IMR-90 (cell line): ENCODE data around the gene FAM20C. TPM values are rescaled to one million over a fixed set of nuclear protein-coding genes. Genes with fewer than 3 reads are reported as not detected.

Experiments
- ATAC-seq: fragments of 200-7000 bp; cut with Tn5 transposase; 2 replicates; pipeline ENCODE4 v1.9.1; 2020; ENCODE audit warnings: low read depth, mild to moderate bottlenecking, moderate library complexity
- BruUV-seq: library from RNA; stranded (reverse); fragments of 400-500 nt; replicated peaks from 2 replicates; lab custom pipeline; 2021; lab: Mats Ljungman, UMichigan
- CTCF ChIA-PET: fragments of 300-600 bp; formaldehyde crosslinking; extraction: SDS; loops from one replicate; lab custom pipeline; 2021; ENCODE audit warnings: antibody characterized with exemption; lab: Yijun Ruan, JAX
- POLR2A ChIA-PET: fragments of 300-600 bp; sonication (Branson Sonifier 250); formaldehyde crosslinking; loops from one replicate; lab custom pipeline; 2022; ENCODE audit warnings: antibody characterized with exemption; ENCODE audit not compliant: unreplicated experiment; lab: Charles Lee
- DNase-seq: peaks from one replicate; pipeline ENCODE4 v3.0.0; 2013
- H2AFZ ChIP-seq: replicated peaks from 2 replicates; pipeline ENCODE3; 2013; ENCODE audit warnings: low read length, mild to moderate bottlenecking; ENCODE audit not compliant: poor library complexity
- H2AK5ac ChIP-seq: 2 replicates; pipeline ENCODE4 v1.6.1; 2013; ENCODE audit warnings: low read depth, low read length, inconsistent platforms
- H2AK9ac ChIP-seq: replicated peaks from 2 replicates; pipeline ENCODE3; 2013; ENCODE audit warnings: mild to moderate bottlenecking, low read depth, low read length, moderate library complexity; ENCODE audit not compliant: poor library complexity
- H2BK120ac ChIP-seq: 2 replicates; pipeline ENCODE4 v1.6.1; 2013; ENCODE audit warnings: low read depth, low read length, inconsistent platforms
- H2BK15ac ChIP-seq: 3 replicates; pipeline ENCODE4 v1.6.1; 2013; ENCODE audit warnings: low read depth, low read length, inconsistent platforms
- H2BK20ac ChIP-seq: 2 replicates; pipeline ENCODE4 v1.6.1; 2013; ENCODE audit warnings: low read depth, mild to moderate bottlenecking, inconsistent platforms, low read length, moderate library complexity
- H2BK5ac ChIP-seq: 2 replicates; pipeline ENCODE4 v1.6.1; 2013; ENCODE audit warnings: mild to moderate bottlenecking, low read depth, low read length, inconsistent platforms; ENCODE audit not compliant: poor library complexity, severe bottlenecking
- H3K14ac ChIP-seq: replicated peaks from 2 replicates; pipeline ENCODE4 v1.6.1; 2013; ENCODE audit warnings: low read depth, low read length, inconsistent platforms
- H3K18ac ChIP-seq: 2 replicates; pipeline ENCODE4 v1.6.1; 2013; ENCODE audit warnings: low read depth, low read length, control low read depth
- H3K23ac ChIP-seq: 2 replicates; pipeline ENCODE4 v1.6.1; 2013; ENCODE audit warnings: low read depth, low read length, inconsistent platforms
- H3K27ac ChIP-seq: 2 replicates; pipeline ENCODE4 v1.5.1; 2013; ENCODE audit warnings: mild to moderate bottlenecking, control low read depth, low read length; ENCODE audit not compliant: insufficient read depth
- H3K27me3 ChIP-seq: 2 replicates; pipeline ENCODE4 v1.6.1; 2013; ENCODE audit warnings: low read length; ENCODE audit not compliant: control insufficient read depth, insufficient read depth
- H3K36me3 ChIP-seq: 2 replicates; pipeline ENCODE4 v1.6.1; 2013; ENCODE audit warnings: low read length, mixed read lengths; ENCODE audit not compliant: control insufficient read depth, insufficient read depth
- H3K4ac ChIP-seq: 2 replicates; pipeline ENCODE4 v1.6.1; 2013; ENCODE audit warnings: low read depth, low read length, inconsistent platforms
- H3K4me1 ChIP-seq: 2 replicates; pipeline ENCODE4 v1.6.1; 2013; ENCODE audit warnings: low read length, mixed read lengths; ENCODE audit not compliant: control insufficient read depth, insufficient read depth
- H3K4me2 ChIP-seq: 2 replicates; pipeline ENCODE4 v1.6.1; 2013; ENCODE audit warnings: low read depth, mild to moderate bottlenecking, control low read depth, low read length, moderate library complexity
- H3K4me3 ChIP-seq: 2 replicates; pipeline ENCODE4 v1.5.1; 2013; ENCODE audit warnings: low read depth, mild to moderate bottlenecking, control low read depth, low read length, moderate library complexity; ENCODE audit not compliant: insufficient read depth
- H3K56ac ChIP-seq: 2 replicates; pipeline ENCODE4 v1.6.1; 2013; ENCODE audit warnings: low read length, inconsistent platforms; ENCODE audit not compliant: insufficient read depth; ENCODE audit errors: extremely low read depth
- H3K79me1 ChIP-seq, 2 experiments: 2 replicates each; pipeline ENCODE4 v1.6.1; 2013; ENCODE audit warnings: low read length in 2 of 2, inconsistent platforms in 1 of 2, low read depth in 1 of 2
- H3K9ac ChIP-seq: 2 replicates; pipeline ENCODE4 v1.6.1; 2013; ENCODE audit warnings: low read depth, low read length, control low read depth
- H3K9me1 ChIP-seq: 2 replicates; pipeline ENCODE4 v1.6.1; 2013; ENCODE audit warnings: low read length, inconsistent platforms; ENCODE audit not compliant: insufficient read depth
- H3K9me3 ChIP-seq: 2 replicates; pipeline ENCODE4 v1.6.1; 2013; ENCODE audit warnings: low read length; ENCODE audit not compliant: control insufficient read depth, insufficient read depth
- H4K20me1 ChIP-seq: 2 replicates; pipeline ENCODE4 v1.6.1; 2013; ENCODE audit warnings: low read length, inconsistent platforms; ENCODE audit not compliant: insufficient read depth
- H4K5ac ChIP-seq: 2 replicates; pipeline ENCODE4 v1.6.1; 2013; ENCODE audit warnings: mild to moderate bottlenecking, low read depth, low read length, control low read depth
- H4K8ac ChIP-seq, 2 experiments: 2 replicates each; pipeline ENCODE4 v1.6.1; 2013; ENCODE audit warnings: low read depth in 2 of 2, low read length in 2 of 2, control low read depth in 1 of 2, inconsistent platforms in 1 of 2
- H4K91ac ChIP-seq: 2 replicates; pipeline ENCODE4 v1.6.1; 2013; ENCODE audit warnings: low read depth, low read length, inconsistent platforms; ENCODE audit not compliant: insufficient read depth
- CEBPB ChIP-seq: IDR thresholded peaks from 2 replicates; pipeline ENCODE4 v1.6.1; 2012; ENCODE audit warnings: low read depth, low read length, improper control_type of control experiment
- CHD1 ChIP-seq: IDR thresholded peaks from 2 replicates; pipeline ENCODE4 v1.6.1; 2012; ENCODE audit warnings: low read depth, low read length, improper control_type of control experiment
- CTCF ChIP-seq: conservative IDR thresholded peaks from 2 replicates; pipeline ENCODE4 v1.5.1; 2012; ENCODE audit warnings: mild to moderate bottlenecking, low read depth, low read length, improper control_type of control experiment
- FOS ChIP-seq: fragments of 150-350 bp; IDR thresholded peaks from 2 replicates; pipeline ENCODE4 v1.6.1; 2016; ENCODE audit warnings: low read depth, low read length
- MAFK ChIP-seq: IDR thresholded peaks from 2 replicates; pipeline ENCODE4 v1.6.1; 2012; ENCODE audit warnings: low read depth, low read length, improper control_type of control experiment
- MAZ ChIP-seq: IDR thresholded peaks from 2 replicates; pipeline ENCODE4 v1.6.1; 2012; ENCODE audit warnings: low read depth, mild to moderate bottlenecking, low read length, improper control_type of control experiment, moderate library complexity, borderline replicate concordance
- MXI1 ChIP-seq: IDR thresholded peaks from 2 replicates; pipeline ENCODE4 v1.6.1; 2012; ENCODE audit warnings: low read depth, mild to moderate bottlenecking, low read length, moderate library complexity, borderline replicate concordance
- NFE2L2 ChIP-seq: fragments of 150-350 bp; IDR thresholded peaks from 2 replicates; pipeline ENCODE4 v1.6.1; 2016; ENCODE audit warnings: low read depth, mild to moderate bottlenecking, low read length
- RAD21 ChIP-seq: IDR thresholded peaks from 2 replicates; pipeline ENCODE4 v1.6.1; 2012; ENCODE audit warnings: low read length, improper control_type of control experiment
- RCOR1 ChIP-seq: IDR thresholded peaks from 2 replicates; pipeline ENCODE4 v1.6.1; 2012; ENCODE audit warnings: mild to moderate bottlenecking, low read length, improper control_type of control experiment; ENCODE audit not compliant: insufficient replicate concordance
- RFX5 ChIP-seq: IDR thresholded peaks from 2 replicates; pipeline ENCODE4 v1.8.0; 2012; ENCODE audit warnings: low read depth, mild to moderate bottlenecking, low read length, moderate library complexity
- WGBS, 2 experiments: methylation state at CpG; one replicate each; pipeline versions ENCODE4 v1.1.5 to v1.1.7; 2013; ENCODE audit warnings: missing lambda C conversion rate in 2 of 2; ENCODE audit not compliant: insufficient read length in 1 of 2; ENCODE audit errors: extremely low coverage in 2 of 2; 5-methylcytosine and 5-hydroxymethylcytosine counted together
- dilution Hi-C: fragments of 300-500 bp; cut with HindIII; formaldehyde crosslinking; loops from one replicate; pipeline ENCODE4 v1.14.3; 2018; ENCODE audit warnings: low sequenced_read_pairs; ENCODE audit not compliant: unreplicated experiment
- in situ Hi-C: fragments of 300-500 bp; cut with MboI; formaldehyde crosslinking; loops from 3 replicates; pipeline ENCODE4 v1.14.3; 2019; ENCODE audit warnings: low sequenced_read_pairs, inconsistent platforms, mixed read lengths
- intact Hi-C: fragments of 100-400 bp; cut with micrococcal nuclease; formaldehyde crosslinking; loops from 2 replicates; pipeline ENCODE4 v1.10.0; 2022
- polyA plus RNA-seq, 3 experiments: library from polyadenylated mRNA; depleted of rRNA; stranded (reverse); fragments of >200 nt; gene quantifications; 2 replicates each; pipeline ENCODE4 v1.2.3, GENCODE V29; 2012; ENCODE audit warnings: low replicate concordance in 1 of 3
- total RNA-seq: library from RNA; depleted of rRNA; stranded (reverse); fragments of >200 nt; gene quantifications from 2 replicates; pipeline ENCODE4 v1.2.3, GENCODE V29; 2012

FAM20C gene
- total and polyA plus RNA-seq, 2 of the 4 experiments (the other 2 are of a cell fraction): 7.7 to 36.6 TPM

DNA sequence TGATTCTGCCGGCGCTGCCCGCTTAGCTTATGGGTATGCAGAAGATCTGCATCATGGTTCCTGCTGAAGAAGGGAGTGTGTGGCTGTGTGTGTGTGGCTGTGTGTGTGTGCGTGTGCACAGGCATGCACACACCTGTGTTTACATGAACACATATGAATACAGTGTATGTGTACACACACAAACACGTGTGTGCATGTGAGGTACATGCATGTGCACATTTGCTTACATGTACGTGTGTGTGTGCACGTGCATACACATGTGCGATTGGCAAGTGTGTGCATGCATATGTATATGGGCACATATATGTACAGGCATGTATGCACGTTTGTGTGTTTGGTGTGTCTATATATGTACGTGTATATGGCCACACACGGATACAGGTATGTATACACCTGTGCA lies 16.4 kb upstream of the FAM20C start:
- TF ChIP-seq CHD1 (no peak), RCOR1 (no peak), MXI1 (no peak), MAFK (no peak), FOS (no peak), CTCF (no peak), MAZ (no peak), RFX5 (no peak), RAD21 (no peak), CEBPB (no peak), NFE2L2 (no peak)
- H3K4ac ChIP-seq: no peak overlapping the region
- no peak overlapping the region for H2BK120ac ChIP-seq
- H3K18ac ChIP-seq: no peak overlapping the region
- intact Hi-C loops (no loop called here), in situ Hi-C loops (no loop called here), dilution Hi-C loops (no loop called here)
- no peaks in the 10 kb centered on the region for H3K79me1 ChIP-seq
- POLR2A ChIA-PET: no interaction called here
- H3K27ac ChIP-seq: no peak overlapping the region
- H2BK15ac ChIP-seq: no peak overlapping the region
- H2AK5ac ChIP-seq: no peak overlapping the region
- H4K91ac ChIP-seq: no peak overlapping the region
- no peak overlapping the region for H2BK5ac ChIP-seq
- no peaks in the 10 kb centered on the region for H4K20me1 ChIP-seq
- ATAC-seq (no peak), DNase-seq (no peak)
- H2AFZ ChIP-seq: no peak overlapping the region
- H3K9ac ChIP-seq: no peak overlapping the region
- H3K4me1 ChIP-seq: no peaks in the 10 kb centered on the region
- no peak overlapping the region for H3K4me2 ChIP-seq
- H3K23ac ChIP-seq: no peak overlapping the region
- CTCF ChIA-PET: no interaction called here
- H2AK9ac ChIP-seq: no peak overlapping the region
- no peak overlapping the region for H4K8ac ChIP-seq
- no peak overlapping the region for H2BK20ac ChIP-seq
- no peak overlapping the region for H3K56ac ChIP-seq
- no peaks in the 10 kb centered on the region for H3K36me3 ChIP-seq
- H3K14ac ChIP-seq: no peak overlapping the region
- no peak overlapping the region for H3K4me3 ChIP-seq
- H4K5ac ChIP-seq: no peak overlapping the region
- H3K9me3 ChIP-seq: no peaks in the 10 kb centered on the region
- H3K27me3 ChIP-seq: peaks cover 21% of the 10 kb centered on the region
- BruUV-seq: no TSS peak
- WGBS, 2 experiments: 98% methylated on average over 6 of the region's 11 CpGs; no CpG with 5 or more reads in 1 of the 2 experiments
- H3K9me1 ChIP-seq: no peaks in the 10 kb centered on the region
